ENCODE measurements around the gene SCYGR2.
"Not testable (repeated sequence)": the region's sequence is repeated elsewhere in the genome, so short reads cannot be mapped to it uniquely, and the experiment has no call there.

The SCYGR2 gene, protein sequence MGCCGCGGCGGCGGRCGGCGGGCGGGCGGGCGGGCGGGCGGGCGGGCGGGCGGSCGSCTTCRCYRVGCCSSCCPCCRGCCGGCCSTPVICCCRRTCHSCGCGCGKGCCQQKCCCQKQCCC

DNA sequence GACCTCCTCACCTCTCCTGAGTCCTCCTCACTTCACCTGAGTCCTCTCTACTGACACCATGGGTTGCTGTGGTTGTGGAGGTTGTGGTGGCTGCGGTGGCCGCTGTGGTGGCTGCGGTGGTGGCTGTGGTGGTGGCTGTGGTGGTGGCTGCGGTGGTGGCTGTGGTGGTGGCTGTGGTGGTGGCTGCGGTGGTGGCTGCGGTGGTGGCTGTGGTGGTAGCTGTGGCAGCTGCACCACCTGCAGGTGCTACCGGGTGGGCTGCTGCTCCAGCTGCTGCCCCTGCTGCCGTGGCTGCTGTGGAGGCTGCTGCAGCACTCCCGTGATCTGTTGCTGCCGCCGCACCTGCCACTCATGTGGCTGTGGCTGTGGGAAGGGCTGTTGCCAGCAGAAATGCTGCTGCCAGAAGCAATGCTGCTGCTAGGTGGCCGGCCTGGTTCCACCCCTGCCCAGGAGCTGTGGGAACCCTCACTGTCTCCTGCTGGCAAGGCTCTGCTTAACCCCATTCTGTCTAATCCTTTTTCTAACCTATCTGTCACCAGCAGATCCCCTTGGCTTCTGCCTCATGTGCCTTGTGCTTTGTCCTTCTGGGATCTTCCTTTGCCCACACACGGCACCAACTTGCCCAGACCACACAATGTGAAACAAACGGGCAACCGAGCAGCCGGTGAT, at the start of gene SCYGR2:
Gene SCYGR2 (plus strand): TSS at position 59 of the 669 bp plus-strand sequence. CDS start 0 bp downstream, at position 59.
- DNase-seq (ENCODE audit: low read depth): not testable (repeated sequence)

DNA sequence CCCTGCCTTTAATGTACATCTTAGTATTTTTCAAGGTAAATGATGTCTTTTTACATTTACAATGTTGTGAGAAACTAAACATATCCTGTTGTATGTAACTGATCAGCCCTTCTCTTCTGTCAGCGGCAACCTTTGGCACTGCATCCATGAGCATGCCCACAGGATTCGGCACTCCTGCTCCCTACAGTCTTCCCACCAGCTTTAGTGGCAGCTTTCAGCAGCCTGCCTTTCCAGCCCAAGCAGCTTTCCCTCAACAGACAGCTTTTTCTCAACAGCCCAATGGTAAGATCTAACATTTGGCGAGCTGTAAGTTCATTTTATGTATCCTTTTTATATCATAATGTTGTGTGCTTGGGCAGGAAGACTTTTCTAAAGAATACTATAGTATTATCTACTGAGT, 46.9 kb upstream of the SCYGR2 start:
- no peak for DNase-seq (ENCODE audit: low read depth)

- DNase-seq (ENCODE audit: low read depth): no peak
Measured at GRCh38 chr2:227562581-227562980, 36.1 kb upstream of the SCYGR2 start.

GRCh38 chr2:227565080-227565479, 33.6 kb upstream of the SCYGR2 start:
- DNase-seq (ENCODE audit: low read depth): no peak

- DNase-seq (ENCODE audit: low read depth): no peak
Measured at GRCh38 chr2:227566012-227566411, 32.7 kb upstream of the SCYGR2 start.

DNA sequence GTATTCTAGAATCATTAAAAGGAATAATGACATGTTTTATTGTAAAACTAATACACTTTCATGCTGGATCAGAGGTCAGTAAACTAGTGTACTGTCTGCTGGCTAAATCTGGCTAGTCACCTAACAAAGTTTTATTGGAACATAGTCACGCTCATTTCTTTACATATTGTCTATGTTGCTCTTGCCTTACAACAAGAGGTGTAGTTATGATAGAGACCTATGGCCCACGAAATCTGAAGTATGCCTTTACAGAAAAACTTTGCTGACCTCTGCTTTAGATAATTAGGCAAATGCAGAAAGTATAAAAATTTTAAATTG, 29.9 kb upstream of the SCYGR2 start:
- DNase-seq (ENCODE audit: low read depth): no peak

DNA sequence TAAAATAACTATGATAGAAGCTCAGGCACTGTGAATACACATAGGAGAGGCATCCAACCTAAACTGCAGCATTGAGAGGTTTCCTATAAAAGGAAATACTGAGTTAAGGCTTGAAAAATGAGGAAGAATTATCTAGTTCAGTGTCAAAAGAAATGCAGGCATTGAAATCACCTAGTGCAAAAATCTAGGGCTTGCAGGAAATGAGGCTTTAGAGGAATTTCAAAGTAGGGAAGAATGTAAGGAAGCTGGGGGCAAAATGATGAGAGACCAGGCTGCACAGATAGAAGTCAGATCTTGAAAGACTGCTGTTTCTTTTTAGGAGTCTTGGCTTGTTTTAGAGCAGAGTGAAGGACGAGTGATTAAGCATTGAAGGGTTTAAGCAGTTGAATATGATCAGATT, 28.1 kb upstream of the SCYGR2 start:
- DNase-seq (ENCODE audit: low read depth): no peak

- no peak for DNase-seq (ENCODE audit: low read depth)
Measured at GRCh38 chr2:227576110-227576509, 22.6 kb upstream of the SCYGR2 start.

GRCh38 chr2:227576812-227577211, 21.9 kb upstream of the SCYGR2 start:
- DNase-seq (ENCODE audit: low read depth): no peak

GRCh38 chr2:227577555-227577954, 21.1 kb upstream of the SCYGR2 start:
- DNase-seq (ENCODE audit: low read depth): no peak

- no peak for DNase-seq (ENCODE audit: low read depth)
Measured at GRCh38 chr2:227578642-227579041, 20.1 kb upstream of the SCYGR2 start.

DNA sequence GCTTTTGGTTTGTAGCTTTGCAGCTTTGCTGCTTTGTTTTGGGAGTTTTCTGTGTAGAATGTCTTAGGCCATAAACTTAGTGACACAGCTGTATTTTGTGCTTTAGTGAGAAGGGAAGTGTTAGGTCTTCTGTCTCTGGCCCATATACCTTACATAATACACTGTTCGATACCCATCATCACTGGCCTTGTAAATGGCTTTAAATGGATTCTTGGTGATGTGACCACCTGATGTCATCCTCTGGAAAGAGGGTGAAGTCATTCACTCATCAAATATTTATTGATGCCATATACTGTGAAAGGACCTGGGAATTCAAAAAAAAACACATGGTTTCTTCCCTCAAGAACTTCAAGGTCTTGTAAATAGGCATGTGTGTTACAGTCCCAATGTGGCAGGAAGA, 18.9 kb upstream of the SCYGR2 start:
- DNase-seq (ENCODE audit: low read depth): no peak

- DNase-seq (ENCODE audit: low read depth): no peak
Measured at GRCh38 chr2:227582369-227582768, 16.3 kb upstream of the SCYGR2 start.

- DNase-seq (ENCODE audit: low read depth): no peak
Measured at GRCh38 chr2:227592694-227593387, 5.9 kb upstream of the SCYGR2 start.

- no peak for DNase-seq (ENCODE audit: low read depth)
Measured at GRCh38 chr2:227595797-227596196, 2.9 kb upstream of the SCYGR2 start.

DNA sequence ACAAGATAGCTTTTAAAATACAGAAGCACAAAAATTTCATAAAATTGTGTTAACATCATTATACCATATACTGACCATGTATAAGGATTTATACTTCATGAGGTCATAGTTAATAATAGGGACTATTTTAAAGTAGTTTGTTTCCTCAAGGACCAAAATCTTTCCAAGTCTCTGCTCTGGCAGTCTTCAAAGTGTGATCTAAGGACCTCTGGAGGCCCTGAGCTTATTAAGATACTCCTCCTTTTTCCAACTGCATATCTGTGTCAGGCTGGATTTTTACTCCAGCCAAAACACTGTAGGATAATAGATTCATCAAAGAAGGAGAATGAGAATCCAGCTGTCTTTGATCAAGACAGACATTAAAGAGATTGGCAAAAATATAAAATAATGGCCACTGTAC, 1.7 kb upstream of the SCYGR2 start:
- DNase-seq (ENCODE audit: low read depth): no peak

GRCh38 chr2:227597998-227598397, 695 bp upstream of the SCYGR2 start:
- DNase-seq (ENCODE audit: low read depth): no peak

DNA sequence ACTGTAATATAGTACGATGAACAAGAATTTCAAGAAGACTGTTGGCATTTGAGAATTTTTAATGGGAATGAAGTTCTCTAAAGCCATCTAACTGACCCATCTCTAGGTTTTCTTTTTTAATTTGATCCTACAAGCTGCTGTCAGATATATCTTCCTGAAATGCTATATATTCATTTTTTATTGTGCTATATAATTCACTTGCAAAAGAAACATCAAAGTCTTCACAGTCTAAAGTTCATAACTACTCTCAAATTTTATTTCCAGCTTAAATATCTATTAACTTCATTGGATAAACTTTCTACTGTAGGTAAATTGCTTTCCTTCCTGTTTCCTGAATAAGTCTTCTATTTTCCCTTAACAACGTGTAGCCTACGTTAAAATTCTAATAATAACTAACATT, 3.7 kb downstream of the SCYGR2 start:
- DNase-seq (ENCODE audit: low read depth): no peak

DNA sequence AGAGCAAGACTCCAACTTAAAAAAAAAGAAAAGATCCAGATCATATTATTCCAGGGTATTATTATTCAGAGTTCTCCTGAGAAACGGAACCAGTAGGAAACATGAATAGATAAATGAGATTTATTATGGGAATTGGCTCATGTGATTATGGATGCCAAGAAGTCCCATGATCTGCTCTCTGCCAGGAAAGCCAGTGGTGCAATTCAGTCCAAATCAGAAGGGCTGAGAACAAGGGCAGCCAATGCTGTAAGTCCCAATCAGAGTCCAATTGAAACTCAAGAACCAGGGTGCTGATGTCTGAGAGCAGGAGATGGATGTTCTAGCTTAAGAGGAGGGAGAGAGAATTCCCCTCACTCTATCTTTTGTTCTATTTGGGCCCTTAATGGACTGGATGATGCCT, 7.8 kb downstream of the SCYGR2 start:
- DNase-seq (ENCODE audit: low read depth): no peak

DNA sequence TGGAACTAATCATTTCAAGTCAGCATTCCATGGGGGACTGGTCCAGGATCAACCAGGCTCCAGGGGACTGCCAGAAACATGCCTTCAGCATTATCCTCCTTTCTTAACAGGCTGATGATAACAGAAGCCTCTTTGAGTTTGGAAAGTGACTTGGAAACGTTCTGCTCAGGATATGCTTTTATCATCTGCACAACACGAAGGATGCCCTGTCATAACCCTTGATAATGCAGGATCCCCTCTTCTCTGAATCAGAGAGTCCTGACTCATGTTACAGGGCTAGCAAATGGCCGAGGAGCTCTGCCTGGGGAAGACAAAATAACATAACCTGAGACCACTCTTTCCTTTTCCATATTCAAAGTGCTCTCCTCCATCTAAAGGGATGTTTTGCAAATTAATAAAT, 9.2 kb downstream of the SCYGR2 start:
- no peak for DNase-seq (ENCODE audit: low read depth)

DNA sequence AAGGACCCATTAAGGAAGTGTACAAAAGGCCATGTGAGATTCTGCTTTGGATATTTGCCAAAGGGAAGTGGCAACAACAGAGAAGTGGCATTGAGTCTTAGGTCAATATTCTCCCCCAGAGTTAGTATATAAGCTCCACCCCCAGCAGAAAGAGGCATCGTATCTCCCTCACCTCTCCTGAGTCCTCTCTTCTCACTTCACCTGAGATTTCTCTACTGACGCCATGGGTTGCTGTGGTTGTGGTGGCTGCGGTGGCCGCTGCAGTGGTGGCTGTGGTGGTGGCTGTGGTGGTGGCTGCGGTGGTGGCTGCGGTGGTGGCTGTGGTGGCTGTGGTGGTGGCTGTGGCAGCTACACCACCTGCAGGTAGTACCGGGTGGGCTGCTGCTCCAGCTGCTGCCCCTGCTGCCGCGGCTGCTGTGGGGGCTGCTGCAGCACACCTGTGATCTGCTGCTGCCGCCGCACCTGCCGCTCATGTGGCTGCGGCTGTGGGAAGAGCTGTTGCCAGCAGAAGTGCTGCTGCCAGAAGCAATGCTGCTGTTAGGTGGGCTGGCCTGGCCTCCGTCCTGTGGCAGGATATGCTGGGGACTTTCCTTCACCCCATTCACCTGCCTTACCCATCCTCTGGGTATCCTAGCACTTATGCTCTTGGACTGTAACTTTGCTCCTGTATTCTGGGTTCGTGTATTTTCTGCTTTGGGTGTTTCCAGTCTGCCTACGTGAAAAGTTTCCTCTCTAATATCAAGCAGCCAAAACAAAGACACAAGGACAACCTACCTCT, 10.1 kb downstream of the SCYGR2 start:
- no peak for DNase-seq (ENCODE audit: low read depth)

DNA sequence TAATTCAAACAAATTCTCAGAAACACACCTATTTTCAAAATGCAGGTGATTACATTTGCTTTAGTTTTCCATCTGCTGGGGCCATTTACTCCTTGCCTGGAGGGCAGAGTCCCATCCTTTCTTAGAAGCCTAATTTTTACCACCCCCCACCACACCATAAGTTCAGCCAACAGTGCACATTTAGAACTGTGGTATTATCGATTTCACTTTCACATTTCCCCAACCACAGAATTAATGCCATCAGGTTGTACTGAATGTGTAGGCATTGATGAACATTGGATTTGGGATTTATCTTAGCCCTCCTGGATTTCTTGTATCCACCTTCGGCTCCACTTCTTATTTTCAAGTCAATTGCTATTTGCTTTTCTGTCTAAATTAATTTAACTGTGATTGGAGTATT, 11.4 kb downstream of the SCYGR2 start:
- DNase-seq (ENCODE audit: low read depth): no peak

All from HS-27A (cell line).